GM12872 (cell line): ENCODE data around the gene C1orf232.

Experiments
- TF ChIP-seq, protein P1 (sequence below): IDR thresholded peaks from 3 replicates; pipeline ENCODE4 v1.5.1; 2011; ENCODE audit warnings: low read depth, mild to moderate bottlenecking, low read length, moderate library complexity; ENCODE audit not compliant: insufficient read depth

The C1orf232 gene

GRCh38 chr1:26125946-26126320 lies 42.8 kb downstream of the C1orf232 start:
- TF ChIP-seq, protein P1, sequence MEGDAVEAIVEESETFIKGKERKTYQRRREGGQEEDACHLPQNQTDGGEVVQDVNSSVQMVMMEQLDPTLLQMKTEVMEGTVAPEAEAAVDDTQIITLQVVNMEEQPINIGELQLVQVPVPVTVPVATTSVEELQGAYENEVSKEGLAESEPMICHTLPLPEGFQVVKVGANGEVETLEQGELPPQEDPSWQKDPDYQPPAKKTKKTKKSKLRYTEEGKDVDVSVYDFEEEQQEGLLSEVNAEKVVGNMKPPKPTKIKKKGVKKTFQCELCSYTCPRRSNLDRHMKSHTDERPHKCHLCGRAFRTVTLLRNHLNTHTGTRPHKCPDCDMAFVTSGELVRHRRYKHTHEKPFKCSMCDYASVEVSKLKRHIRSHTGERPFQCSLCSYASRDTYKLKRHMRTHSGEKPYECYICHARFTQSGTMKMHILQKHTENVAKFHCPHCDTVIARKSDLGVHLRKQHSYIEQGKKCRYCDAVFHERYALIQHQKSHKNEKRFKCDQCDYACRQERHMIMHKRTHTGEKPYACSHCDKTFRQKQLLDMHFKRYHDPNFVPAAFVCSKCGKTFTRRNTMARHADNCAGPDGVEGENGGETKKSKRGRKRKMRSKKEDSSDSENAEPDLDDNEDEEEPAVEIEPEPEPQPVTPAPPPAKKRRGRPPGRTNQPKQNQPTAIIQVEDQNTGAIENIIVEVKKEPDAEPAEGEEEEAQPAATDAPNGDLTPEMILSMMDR, result no peak

DNA sequence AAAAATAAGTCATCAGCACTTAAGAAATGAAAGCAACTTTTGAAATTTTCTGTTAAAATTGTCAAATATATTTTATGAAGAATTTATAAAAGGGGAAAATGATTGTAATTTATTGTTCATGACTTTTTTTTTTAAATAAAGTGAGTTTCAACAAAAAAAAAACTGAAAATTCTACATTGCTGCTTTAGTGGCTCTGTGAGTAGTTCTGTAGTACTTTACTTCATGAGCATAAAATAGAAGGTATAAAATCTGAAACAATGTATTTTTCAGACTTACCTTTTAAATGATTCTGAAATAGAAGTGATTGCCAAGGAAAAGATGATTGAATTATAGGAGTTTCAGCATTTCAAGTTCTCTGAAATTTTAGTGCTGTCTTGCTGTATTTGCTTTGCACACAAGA lies 43.4 kb downstream of the C1orf232 start:
- TF ChIP-seq, protein P1, result no peak

- TF ChIP-seq, protein P1, result no peak
These were observed 44.1 kb downstream of the C1orf232 start for GRCh38 chr1:26124418-26125331.

DNA sequence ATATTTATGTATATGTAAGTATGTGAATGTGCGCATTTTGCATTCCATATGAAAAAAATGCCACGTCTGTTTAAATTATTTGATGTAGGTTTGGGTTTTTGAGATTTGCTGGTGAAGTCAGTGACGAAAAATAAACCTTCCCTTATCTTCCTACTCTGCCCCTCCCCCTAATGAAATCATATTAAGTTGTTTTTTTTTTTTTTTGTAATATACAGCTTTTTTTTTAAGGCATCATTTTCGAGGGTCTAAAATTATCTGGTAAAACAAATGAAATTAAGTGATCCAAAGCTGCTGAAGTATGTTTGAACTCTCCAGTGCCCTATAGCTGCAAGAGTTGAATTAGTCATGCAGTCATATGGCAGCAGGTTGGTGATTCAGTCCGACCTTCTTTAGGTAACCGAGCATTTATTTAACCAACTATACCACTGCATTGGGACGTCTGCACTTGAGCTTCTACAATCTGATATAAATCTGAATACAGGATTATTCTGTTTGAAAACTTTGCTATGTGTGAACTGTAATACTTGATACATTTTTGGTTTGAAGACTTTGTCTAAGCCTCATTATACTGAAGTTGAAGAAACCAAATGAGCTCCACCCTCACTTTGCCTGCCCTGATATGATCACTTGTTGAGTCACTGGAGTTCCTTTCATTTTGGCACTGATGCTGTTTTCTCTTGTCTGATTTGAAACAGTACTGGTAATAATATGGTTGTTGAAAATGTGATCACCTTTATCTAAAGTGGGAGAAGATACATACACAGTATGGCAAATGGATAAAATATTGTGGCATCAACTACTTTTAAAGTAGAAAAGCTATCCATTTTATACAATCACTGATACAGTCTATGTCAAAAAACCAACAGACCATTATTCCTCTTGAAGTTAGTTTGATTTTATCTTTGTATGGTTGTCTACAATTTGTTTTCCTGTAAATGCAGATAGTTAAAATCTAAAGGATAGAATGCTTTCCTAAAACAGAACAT lies 45.5 kb downstream of the C1orf232 start:
- TF ChIP-seq, protein P1, result no peak

DNA sequence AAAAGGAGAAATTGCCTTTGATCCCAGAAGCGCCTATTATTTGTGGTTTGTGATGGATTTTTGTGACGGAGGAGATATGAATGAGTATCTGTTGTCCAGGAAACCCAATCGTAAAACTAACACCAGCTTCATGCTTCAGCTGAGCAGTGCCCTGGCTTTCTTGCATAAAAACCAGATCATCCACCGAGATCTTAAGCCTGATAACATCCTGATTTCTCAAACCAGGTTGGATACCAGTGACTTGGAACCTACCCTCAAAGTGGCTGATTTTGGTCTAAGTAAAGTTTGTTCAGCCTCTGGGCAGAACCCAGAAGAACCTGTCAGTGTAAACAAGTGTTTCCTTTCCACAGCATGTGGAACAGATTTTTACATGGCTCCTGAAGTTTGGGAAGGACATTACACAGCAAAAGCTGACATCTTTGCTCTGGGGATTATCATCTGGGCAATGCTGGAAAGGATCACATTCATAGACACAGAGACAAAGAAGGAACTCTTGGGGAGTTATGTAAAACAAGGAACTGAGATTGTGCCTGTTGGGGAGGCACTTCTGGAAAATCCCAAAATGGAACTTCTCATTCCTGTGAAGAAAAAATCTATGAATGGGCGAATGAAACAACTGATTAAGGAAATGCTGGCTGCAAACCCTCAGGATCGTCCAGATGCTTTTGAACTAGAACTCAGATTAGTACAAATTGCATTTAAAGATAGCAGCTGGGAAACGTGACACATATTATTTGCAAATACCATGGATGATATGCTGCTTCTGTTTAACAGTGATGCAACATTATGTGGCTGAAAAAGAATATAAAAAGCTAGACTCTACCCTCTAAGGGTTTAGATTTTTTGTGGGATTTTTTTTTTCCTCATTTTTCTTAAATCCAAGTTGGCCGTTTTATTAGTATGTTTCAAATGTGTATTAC lies 46.6 kb downstream of the C1orf232 start:
- TF ChIP-seq, protein P1, result no peak

DNA sequence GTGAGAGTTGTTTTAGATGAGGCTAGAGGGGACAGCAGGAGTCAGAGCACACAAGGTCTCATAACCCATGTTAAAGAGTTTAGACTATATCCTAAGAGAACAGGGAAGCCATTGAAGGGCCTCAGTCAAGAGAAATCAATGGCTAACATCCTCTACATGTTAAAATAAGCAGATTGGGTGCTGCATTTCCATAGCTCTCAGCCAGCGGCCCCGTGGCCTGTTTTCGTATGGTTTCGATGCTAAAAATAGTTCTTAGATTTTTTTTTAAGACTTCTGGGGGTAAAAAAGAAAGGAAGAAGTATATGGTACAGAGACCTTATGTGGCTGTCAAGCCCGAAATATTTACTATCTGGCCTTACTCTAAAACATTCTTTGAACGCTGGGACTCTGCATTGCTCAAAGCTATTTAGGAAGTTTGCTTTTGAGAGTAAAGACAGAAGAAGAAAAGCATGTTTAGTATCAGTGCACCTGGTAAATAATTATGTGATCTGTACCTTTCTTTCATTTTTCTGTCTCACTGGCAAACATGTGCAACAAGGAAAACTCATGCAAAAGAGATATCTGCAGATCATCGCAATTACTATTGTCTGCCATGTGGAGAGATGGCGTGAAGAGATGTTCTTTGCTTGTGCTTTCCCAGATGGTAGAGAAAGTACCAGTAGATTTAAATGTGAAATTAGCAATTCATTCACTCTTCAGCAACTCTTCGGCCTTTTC lies 48.7 kb downstream of the C1orf232 start:
- TF ChIP-seq, protein P1, result no peak
